H1 (cell line): ENCODE data around the gene MYD88.

Experiments used
- BRCA1 ChIP-seq: IDR thresholded peaks from 2 replicates; pipeline ENCODE4 v1.6.1; 2012; ENCODE audit warnings: low read depth, low read length, improper control_type of control experiment
- CBX5 ChIP-seq: fragments of 300-800, 300-1000 bp; sonication (generic); IDR thresholded peaks from 2 replicates; pipeline ENCODE4 v1.7.1; 2016; ENCODE audit warnings: antibody characterized with exemption, low read length, low read depth
- CEBPB ChIP-seq: IDR thresholded peaks from 2 replicates; pipeline ENCODE4 v1.6.1; 2012; ENCODE audit warnings: low read depth, low read length
- CTCF ChIP-seq, 3 experiments: IDR thresholded peaks; 1 replicate in 2 of 3; 2 replicates in 1 of 3; pipeline versions ENCODE4 v1.5.1 to v1.6.1; 2011; ENCODE audit warnings: low read length in 3 of 3, mild to moderate bottlenecking in 3 of 3, inconsistent platforms in 2 of 3, low read depth in 1 of 3, moderate library complexity in 1 of 3; ENCODE audit not compliant: insufficient read depth in 1 of 3; ENCODE audit errors: control extremely low read depth in 1 of 3
- EGR1 ChIP-seq: IDR thresholded peaks from 2 replicates; pipeline ENCODE4 v1.6.1; 2011; ENCODE audit warnings: low read depth, low read length, borderline replicate concordance
- EZH2 ChIP-seq: fragments of 200-600 bp; sonication (generic); IDR thresholded peaks from 2 replicates; pipeline ENCODE4 v1.7.1; 2012; ENCODE audit warnings: low read depth, mild to moderate bottlenecking, moderate library complexity, low read length, inconsistent platforms; ENCODE audit not compliant: severe bottlenecking
- HDAC6 ChIP-seq: IDR thresholded peaks from one replicate; pipeline ENCODE4 v1.7.1; 2012; ENCODE audit warnings: low read depth, mild to moderate bottlenecking, inconsistent platforms, low read length, moderate library complexity
- POLR2A ChIP-seq, 2 experiments: IDR thresholded peaks; 1 replicate in 1 of 2; 2 replicates in 1 of 2; pipeline ENCODE4 v1.6.1; 2011; ENCODE audit warnings: low read depth in 2 of 2, low read length in 2 of 2, mild to moderate bottlenecking in 2 of 2; ENCODE audit errors: control extremely low read depth in 1 of 2
- SIN3A ChIP-seq, 2 experiments: IDR thresholded peaks in 1 of 2; conservative IDR thresholded peaks in 1 of 2; 2 replicates each; pipeline ENCODE4 v1.6.1; 2011 to 2012; ENCODE audit warnings: low read length in 2 of 2, improper control_type of control experiment in 1 of 2, low read depth in 1 of 2, mild to moderate bottlenecking in 1 of 2
- TAF7 ChIP-seq: optimal IDR thresholded peaks from 2 replicates; pipeline ENCODE3; 2011; ENCODE audit warnings: low read depth, mild to moderate bottlenecking, inconsistent platforms, low read length, moderate library complexity, borderline replicate concordance
- TCF12 ChIP-seq: IDR thresholded peaks from 2 replicates; pipeline ENCODE4 v1.6.1; 2011; ENCODE audit warnings: low read depth, mild to moderate bottlenecking, low read length
- YY1 ChIP-seq: IDR thresholded peaks from 2 replicates; pipeline ENCODE4 v1.6.1; 2011; ENCODE audit warnings: low read depth, mild to moderate bottlenecking, low read length

- TF ChIP-seq CTCF (IDR thresholded peaks at IDR 0.05; ENCODE audit: control extremely low read depth in 1 of 3, insufficient read depth in 1 of 3, low read depth in 1 of 3, low read length in 3 of 3) (no peak), YY1 (no peak), CBX5 (no peak), EGR1 (no peak), BRCA1 (no peak), SIN3A (conservative IDR thresholded peaks at IDR 0.05 in 1 of 2, IDR thresholded peaks at IDR 0.05 in 1 of 2; ENCODE audit: low read depth in 1 of 2, low read length in 2 of 2) (no peak), TCF12 (no peak), POLR2A (IDR thresholded peaks at IDR 0.05; ENCODE audit: control extremely low read depth in 1 of 2, low read depth in 2 of 2, low read length in 2 of 2) (no peak), CEBPB (no peak), HDAC6 (no peak), TAF7 (no peak), EZH2 (no peak)
Measured at GRCh38 chr3:38152609-38153008, 14.1 kb downstream of the MYD88 start.
